Measurements from ENCODE around the gene PRLH. TPM values are rescaled to one million over a fixed set of nuclear protein-coding genes. Genes with fewer than 3 reads are reported as not detected.

The PRLH gene
- total and polyA plus RNA-seq, 4 donors, result not detected

GRCh38 chr2:237534380-237534779 lies 32.0 kb upstream of the PRLH start:
- H3K9ac ChIP-seq (ENCODE audit: low read depth in 1 of 2, low read length in 2 of 2), result no peak overlapping the region
- no peak overlapping the region for H3K4me3 ChIP-seq (ENCODE audit: low read depth in 1 of 3, low read length in 3 of 3)
- no peak for DNase-seq (ENCODE audit: low spot score)
- peaks cover 0 to 5% (median under 1%) of the 10 kb centered on the region in 4 donors for H3K4me1 ChIP-seq (ENCODE audit: control insufficient read depth in 4 of 4, insufficient read depth in 4 of 4, low read length in 3 of 4)
- H3K9me3 ChIP-seq (ENCODE audit: control insufficient read depth in 4 of 4, low read length in 3 of 4), result no peaks in the 10 kb centered on the region
- TF ChIP-seq JUND (IDR thresholded peaks at IDR 0.05) (no peak), RXRA (IDR thresholded peaks at IDR 0.05) (no peak), REST (IDR thresholded peaks at IDR 0.05) (no peak), MAX (IDR thresholded peaks at IDR 0.05) (no peak), EGR1 (IDR thresholded peaks at IDR 0.05; ENCODE audit: low read depth in 2 of 2) (no peak)
- peaks cover 3 to 5% (median 3%) of the 10 kb centered on the region in 4 donors for H3K36me3 ChIP-seq (ENCODE audit: control insufficient read depth in 4 of 4, insufficient read depth in 3 of 4, low read depth in 1 of 4, low read length in 3 of 4)
- no peaks in the 10 kb centered on the region for H3K27me3 ChIP-seq (ENCODE audit: control insufficient read depth in 4 of 4, insufficient read depth in 4 of 4, low read length in 3 of 4)
- H3K27ac ChIP-seq (ENCODE audit: low read depth in 1 of 2, low read length in 2 of 2), result no peak overlapping the region
- 100% methylated on average over 1 of the region's 1 CpG for WGBS

GRCh38 chr2:237535385-237536082 lies 30.8 kb upstream of the PRLH start:
- peaks cover 0 to 5% (median 3%) of the 10 kb centered on the region in 4 donors for H3K36me3 ChIP-seq (ENCODE audit: control insufficient read depth in 4 of 4, insufficient read depth in 3 of 4, low read depth in 1 of 4, low read length in 3 of 4)
- no peak overlapping the region for H3K27ac ChIP-seq (ENCODE audit: low read depth in 1 of 2, low read length in 2 of 2)
- H3K4me3 ChIP-seq (ENCODE audit: low read depth in 1 of 3, low read length in 3 of 3), result no peak overlapping the region
- DNase-seq (ENCODE audit: low spot score), result no peak
- H3K9ac ChIP-seq (ENCODE audit: low read depth in 1 of 2, low read length in 2 of 2), result no peak overlapping the region
- TF ChIP-seq YY1 (IDR thresholded peaks at IDR 0.05) (no peak), MAX (IDR thresholded peaks at IDR 0.05) (no peak), JUND (IDR thresholded peaks at IDR 0.05) (no peak), HNF4A (conservative IDR thresholded peaks at IDR 0.05) (no peak)
- no peaks in the 10 kb centered on the region for H3K27me3 ChIP-seq (ENCODE audit: control insufficient read depth in 4 of 4, insufficient read depth in 4 of 4, low read length in 3 of 4)
- 94% methylated on average over 8 of the region's 8 CpGs for WGBS
- peaks cover 6 to 16% (median 10%) of the 10 kb centered on the region in 4 donors for H3K4me1 ChIP-seq (ENCODE audit: control insufficient read depth in 4 of 4, insufficient read depth in 4 of 4, low read length in 3 of 4)
- no peaks in the 10 kb centered on the region for H3K9me3 ChIP-seq (ENCODE audit: control insufficient read depth in 4 of 4, low read length in 3 of 4)

GRCh38 chr2:237536083-237536415 lies 30.3 kb upstream of the PRLH start:
- no peak overlapping the region for H3K9ac ChIP-seq (ENCODE audit: low read depth in 1 of 2, low read length in 2 of 2)
- WGBS, result 96% methylated on average over 5 of the region's 5 CpGs
- H3K9me3 ChIP-seq (ENCODE audit: control insufficient read depth in 4 of 4, low read length in 3 of 4), result no peaks in the 10 kb centered on the region
- H3K4me1 ChIP-seq (ENCODE audit: control insufficient read depth in 4 of 4, insufficient read depth in 4 of 4, low read length in 3 of 4), result peaks cover 8 to 22% (median 15%) of the 10 kb centered on the region in 4 donors
- no peak for TF ChIP-seq MAX (IDR thresholded peaks at IDR 0.05)
- TF ChIP-seq JUND (IDR thresholded peaks at IDR 0.05), result no peak
- H3K4me3 ChIP-seq (ENCODE audit: low read depth in 1 of 3, low read length in 3 of 3), result no peak overlapping the region
- no peak overlapping the region for H3K27ac ChIP-seq (ENCODE audit: low read depth in 1 of 2, low read length in 2 of 2)
- no peaks in the 10 kb centered on the region for H3K27me3 ChIP-seq (ENCODE audit: control insufficient read depth in 4 of 4, insufficient read depth in 4 of 4, low read length in 3 of 4)
- H3K36me3 ChIP-seq (ENCODE audit: control insufficient read depth in 4 of 4, insufficient read depth in 3 of 4, low read depth in 1 of 4, low read length in 3 of 4), result peaks cover 0 to 5% (median 2%) of the 10 kb centered on the region in 4 donors
- no peak for DNase-seq (ENCODE audit: low spot score)

Data from liver (tissue), 9 donors.